ENCODE results near the gene KANK3. TPM values are rescaled to one million over a fixed set of nuclear protein-coding genes. Genes with fewer than 3 reads are reported as not detected.

The KANK3 gene
- total and polyA plus RNA-seq, 9 of the 15 experiments (the other 6 are each of a cell fraction or from before 2014, with no cell fraction given): 0.03 to 0.40 (median 0.08) TPM; not detected in 6

DNA sequence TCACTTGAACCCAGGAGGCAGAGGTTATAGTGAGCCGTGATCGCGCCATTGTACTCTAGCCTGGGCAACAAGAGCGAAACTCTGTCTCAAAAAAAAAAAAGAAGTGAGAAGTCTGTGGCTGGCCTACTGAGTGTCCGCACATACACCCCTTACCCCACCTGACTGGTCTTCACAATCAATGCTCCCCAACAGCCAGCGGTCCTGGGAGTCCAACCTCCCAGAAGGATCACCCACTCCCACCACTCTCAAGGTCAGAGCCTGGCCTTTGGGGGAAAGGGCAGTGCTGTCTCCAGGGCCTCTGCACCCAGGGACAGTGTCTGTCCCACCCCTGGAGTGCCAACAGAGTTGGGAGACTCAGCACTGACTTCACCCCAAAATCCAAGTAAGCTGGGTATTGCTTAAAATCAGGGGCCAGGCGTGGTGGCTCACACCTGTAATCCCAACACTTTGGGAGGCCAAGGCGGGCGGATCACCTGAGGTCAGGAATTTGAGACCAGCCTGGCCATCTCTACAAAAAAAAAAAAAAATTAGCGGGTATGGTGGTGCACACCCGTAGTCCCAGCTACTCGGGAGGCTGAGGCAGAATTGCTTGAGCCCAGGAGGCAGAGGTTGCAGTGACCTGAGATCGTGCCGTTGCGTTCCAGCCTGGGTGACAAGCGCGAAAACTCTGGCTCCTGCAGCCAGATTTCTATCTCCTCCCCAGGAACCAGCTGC, 32.6 kb downstream of the KANK3 start:
- no peaks in the 10 kb centered on the region; the same call in 1 of the 2 replicates for H4K20me1 ChIP-seq (replicated peaks; ENCODE audit: control insufficient read depth, insufficient read depth, low read length)
- DNase-seq (ENCODE audit: extremely low read depth in 1 of 4, low spot score in 3 of 4) (no peak), FAIRE-seq (no peak), ATAC-seq (no peak)
- no peak overlapping the region for H3K27ac ChIP-seq (ENCODE audit: extremely low read depth, low read depth, low read length)
- H3K4me2 ChIP-seq (ENCODE audit: insufficient read depth, low read length): no peak overlapping the region
- 94% methylated on average over 14 of the region's 17 CpGs for WGBS (ENCODE audit: insufficient coverage, low coverage, missing lambda C conversion rate)
- POLR2A ChIA-PET: interaction anchor here (0.6 to 2.1 kb wide), 8 partner anchors 8 to 302 kb away, joined by 3 to 20 read pairs (median 4); partner anchors contain the start of genes NDUFA7 and RPS28
- H3K36me3 ChIP-seq (ENCODE audit: control insufficient read depth, insufficient read depth, low read length): peaks cover 56% of the 10 kb centered on the region; the same call in 2 of the 3 replicates
- TF ChIP-seq, protein P1, sequence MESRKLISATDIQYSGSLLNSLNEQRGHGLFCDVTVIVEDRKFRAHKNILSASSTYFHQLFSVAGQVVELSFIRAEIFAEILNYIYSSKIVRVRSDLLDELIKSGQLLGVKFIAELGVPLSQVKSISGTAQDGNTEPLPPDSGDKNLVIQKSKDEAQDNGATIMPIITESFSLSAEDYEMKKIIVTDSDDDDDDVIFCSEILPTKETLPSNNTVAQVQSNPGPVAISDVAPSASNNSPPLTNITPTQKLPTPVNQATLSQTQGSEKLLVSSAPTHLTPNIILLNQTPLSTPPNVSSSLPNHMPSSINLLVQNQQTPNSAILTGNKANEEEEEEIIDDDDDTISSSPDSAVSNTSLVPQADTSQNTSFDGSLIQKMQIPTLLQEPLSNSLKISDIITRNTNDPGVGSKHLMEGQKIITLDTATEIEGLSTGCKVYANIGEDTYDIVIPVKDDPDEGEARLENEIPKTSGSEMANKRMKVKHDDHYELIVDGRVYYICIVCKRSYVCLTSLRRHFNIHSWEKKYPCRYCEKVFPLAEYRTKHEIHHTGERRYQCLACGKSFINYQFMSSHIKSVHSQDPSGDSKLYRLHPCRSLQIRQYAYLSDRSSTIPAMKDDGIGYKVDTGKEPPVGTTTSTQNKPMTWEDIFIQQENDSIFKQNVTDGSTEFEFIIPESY (CRISPR knock-in tag; IDR thresholded peaks at IDR 0.05): peak; percentile 69
- TF ChIP-seq SMARCA4 (IDR thresholded peaks at IDR 0.05): no peak
- H3K27me3 ChIP-seq (ENCODE audit: control insufficient read depth in 2 of 2, insufficient read depth in 2 of 2, low read length in 2 of 2): no peaks in the 10 kb centered on the region
- H3K9ac ChIP-seq (ENCODE audit: insufficient read depth in 1 of 2, low read depth in 2 of 2, low read length in 2 of 2): peak overlapping the region in 1 of 2 experiments; percentile 40; a peak in 1 of 4 replicates
- H3K9me3 ChIP-seq (replicated peaks; ENCODE audit: control insufficient read depth, insufficient read depth, low read depth, low read length): no peaks in the 10 kb centered on the region
- no peaks in the 10 kb centered on the region for H3K9me1 ChIP-seq (ENCODE audit: control insufficient read depth, insufficient read depth, low read length)
- CTCF ChIA-PET (ENCODE audit: low intra/inter-chr PET ratio): no interaction called here
- intact Hi-C loops (cut with micrococcal nuclease) (no loop called here), in situ Hi-C loops (cut with MboI) (no loop called here)
- no TSS peak for BruUV-seq (replicated peaks)
- H3K4me1 ChIP-seq (replicated peaks in 1 of 2; ENCODE audit: control insufficient read depth in 2 of 2, insufficient read depth in 2 of 2, low read length in 2 of 2): peaks cover 22 to 42% of the 10 kb centered on the region in 2 experiments; a peak in 4 of 5 replicates
- H2AFZ ChIP-seq (ENCODE audit: low read depth, low read length): no peak overlapping the region
- H3K79me2 ChIP-seq (ENCODE audit: control insufficient read depth, insufficient read depth, low read length): peaks cover 25% of the 10 kb centered on the region
- no peak overlapping the region for H3K4me3 ChIP-seq

Data from K562 (cell line).